GM12878 (cell line): ENCODE results near the gene TIPIN. TPM values are rescaled to one million over a fixed set of nuclear protein-coding genes. Genes with fewer than 3 reads are reported as not detected.
A peak's percentile ranks its signal among the peaks of the same experiment; 100 is the strongest.

Experiments
- BACH1 ChIP-seq: fragments of 450-650 bp; IDR thresholded peaks from 2 replicates; pipeline ENCODE4 v1.6.1; 2017; ENCODE audit warnings: mild to moderate bottlenecking, borderline replicate concordance
- BHLHE40 ChIP-seq, 2 experiments: fragments of 450-650 bp in 1 of 2; IDR thresholded peaks; 2 replicates each; pipeline ENCODE4 v1.6.1; 2011 to 2017; ENCODE audit warnings: low read depth in 2 of 2, borderline replicate concordance in 1 of 2, improper control_type of control experiment in 1 of 2, low read length in 1 of 2, mild to moderate bottlenecking in 1 of 2
- BRCA1 ChIP-seq: IDR thresholded peaks from 2 replicates; pipeline ENCODE4 v1.6.1; 2011; ENCODE audit warnings: low read depth, low read length, improper control_type of control experiment
- EP300 ChIP-seq, 2 experiments: fragments of 150-350 bp in 1 of 2; IDR thresholded peaks; 2 replicates each; pipeline ENCODE4 v1.6.1; 2011 to 2012; ENCODE audit warnings: low read depth in 2 of 2, low read length in 2 of 2, borderline replicate concordance in 1 of 2, improper control_type of control experiment in 1 of 2, inconsistent platforms in 1 of 2; ENCODE audit not compliant: control insufficient read depth in 1 of 2
- FOXM1 ChIP-seq: IDR thresholded peaks from 2 replicates; pipeline ENCODE4 v1.6.1; 2012; ENCODE audit warnings: low read depth, mild to moderate bottlenecking, inconsistent platforms, low read length, moderate library complexity
- IRF3 ChIP-seq: fragments of 450-650 bp; IDR thresholded peaks from 2 replicates; pipeline ENCODE4 v1.6.1; 2014; ENCODE audit warnings: mild to moderate bottlenecking
- MTA2 ChIP-seq: fragments of 450-650 bp; IDR thresholded peaks from 2 replicates; pipeline ENCODE4 v1.6.1; 2016; ENCODE audit warnings: low read depth, mild to moderate bottlenecking, moderate library complexity
- NFIC ChIP-seq: IDR thresholded peaks from 2 replicates; pipeline ENCODE4 v1.6.1; 2012; ENCODE audit warnings: low read depth, mild to moderate bottlenecking, inconsistent platforms, low read length, moderate library complexity
- NRF1 ChIP-seq: conservative IDR thresholded peaks from 2 replicates; pipeline ENCODE4 v1.6.1; 2011; ENCODE audit warnings: mild to moderate bottlenecking, low read depth, low read length, improper control_type of control experiment
- PML ChIP-seq: IDR thresholded peaks from 2 replicates; pipeline ENCODE4 v1.6.1; 2012; ENCODE audit warnings: low read length, inconsistent platforms
- POLR2AphosphoS5 ChIP-seq: IDR thresholded peaks from 2 replicates; pipeline ENCODE4 v1.6.1; 2011; ENCODE audit warnings: mild to moderate bottlenecking, low read length, inconsistent platforms
- SREBF1 ChIP-seq: IDR thresholded peaks from 2 replicates; pipeline ENCODE4 v1.6.1; 2012; ENCODE audit warnings: mild to moderate bottlenecking, low read length
- SUPT20H ChIP-seq: IDR thresholded peaks from 2 replicates; pipeline ENCODE4 v1.6.1; 2011; ENCODE audit warnings: low read depth, mild to moderate bottlenecking, low read length, moderate library complexity, borderline replicate concordance; ENCODE audit not compliant: control insufficient read depth
- TAF1 ChIP-seq: IDR thresholded peaks from 2 replicates; pipeline ENCODE4 v1.6.1; 2011; ENCODE audit warnings: mild to moderate bottlenecking, low read depth, low read length, borderline replicate concordance
- YBX1 ChIP-seq: fragments of 450-650 bp; IDR thresholded peaks from 2 replicates; pipeline ENCODE4 v1.6.1; 2016; ENCODE audit warnings: antibody characterized with exemption
- polyA plus RNA-seq, 11 experiments: library from polyadenylated mRNA; depleted of rRNA in 4 of 11; unstranded in 6 of 11; stranded (reverse) in 5 of 11; fragments of >200 nt; fragmentation: Nextera tagmentation in 4 of 11; fragmentation: Illumina TruSeq in 1 of 11; extraction: Ambion mirVana in 4 of 11; extraction: Trizol in 1 of 11; gene quantifications; 1 replicate in 1 of 11; 2 replicates in 10 of 11; pipeline versions ENCODE4 v1.2.1 to v1.2.3, GENCODE V29; 2011 to 2016; ENCODE audit warnings: inconsistent platforms in 2 of 11, missing spikeins in 2 of 11, low read depth in 1 of 11
- total RNA-seq, 4 experiments: library from RNA; depleted of rRNA in 3 of 4; stranded (reverse); fragments of >200 nt in 3 of 4; fragmentation: Illumina TruSeq in 1 of 4; extraction: Trizol in 1 of 4; gene quantifications; 2 replicates each; pipeline versions ENCODE4 v1.2.1 to v1.2.3, GENCODE V29; 2013 to 2021
- TF ChIP-seq, protein P1 (sequence below): fragments of 450-650 bp; IDR thresholded peaks from 2 replicates; pipeline ENCODE4 v1.6.1; 2017; ENCODE audit warnings: low read depth, mild to moderate bottlenecking, moderate library complexity
- TF ChIP-seq, protein P2 (sequence below): fragments of 450-650 bp; IDR thresholded peaks from 2 replicates; pipeline ENCODE4 v1.6.1; 2017; ENCODE audit warnings: mild to moderate bottlenecking, moderate library complexity
- TF ChIP-seq, protein P3 (sequence below): fragments of 450-650 bp; formaldehyde crosslinking; IDR thresholded peaks from 2 replicates; pipeline ENCODE4 v1.5.0; 2022; ENCODE audit warnings: mild to moderate bottlenecking, missing genetic modification characterization

Gene TIPIN
- total and polyA plus RNA-seq, 10 of the 15 experiments (the other 5 are each of a cell fraction or from before 2014, with no cell fraction given) = 21.1 to 69.2 (median 47.0) TPM

DNA sequence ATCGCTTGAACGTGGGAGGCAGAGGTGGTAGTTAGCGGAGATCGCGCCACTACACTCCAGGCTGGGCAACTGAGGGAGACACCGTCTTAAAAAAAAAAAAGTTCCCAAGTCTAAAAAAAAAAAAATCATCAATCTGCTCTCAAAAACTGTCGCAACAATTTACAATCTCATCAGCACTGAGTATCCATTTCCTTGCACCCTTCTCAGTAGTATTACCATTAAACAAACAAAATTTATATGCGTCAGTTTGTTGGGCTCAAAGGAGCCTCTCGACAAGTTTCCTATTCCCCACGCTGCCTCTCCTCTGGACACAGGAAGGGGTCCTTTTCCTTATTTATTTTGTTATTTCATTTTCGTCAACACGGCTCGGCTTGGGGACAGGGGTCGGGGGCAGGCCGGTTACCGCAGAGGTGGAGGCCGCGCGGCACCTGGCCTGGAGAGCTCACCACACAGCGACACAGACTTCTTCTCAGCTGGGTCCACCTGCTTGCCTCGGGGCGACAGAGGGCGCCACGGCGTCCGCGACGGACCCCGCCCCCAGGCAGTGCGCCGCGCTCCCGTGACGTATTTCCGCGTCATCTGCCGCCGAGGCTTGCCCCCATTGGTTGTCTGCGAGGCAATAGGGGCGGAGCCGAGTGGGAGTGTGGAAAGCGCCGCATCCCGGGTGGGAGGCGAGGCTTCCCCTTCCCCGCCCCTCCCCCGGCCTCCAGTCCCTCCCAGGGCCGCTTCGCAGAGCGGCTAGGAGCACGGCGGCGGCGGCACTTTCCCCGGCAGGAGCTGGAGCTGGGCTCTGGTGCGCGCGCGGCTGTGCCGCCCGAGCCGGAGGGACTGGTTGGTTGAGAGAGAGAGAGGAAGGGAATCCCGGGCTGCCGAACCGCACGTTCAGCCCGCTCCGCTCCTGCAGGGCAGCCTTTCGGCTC is 30.0 kb upstream of the TIPIN start, which contains the start of gene MAP2K1 (continued):
- TF ChIP-seq, protein P1, sequence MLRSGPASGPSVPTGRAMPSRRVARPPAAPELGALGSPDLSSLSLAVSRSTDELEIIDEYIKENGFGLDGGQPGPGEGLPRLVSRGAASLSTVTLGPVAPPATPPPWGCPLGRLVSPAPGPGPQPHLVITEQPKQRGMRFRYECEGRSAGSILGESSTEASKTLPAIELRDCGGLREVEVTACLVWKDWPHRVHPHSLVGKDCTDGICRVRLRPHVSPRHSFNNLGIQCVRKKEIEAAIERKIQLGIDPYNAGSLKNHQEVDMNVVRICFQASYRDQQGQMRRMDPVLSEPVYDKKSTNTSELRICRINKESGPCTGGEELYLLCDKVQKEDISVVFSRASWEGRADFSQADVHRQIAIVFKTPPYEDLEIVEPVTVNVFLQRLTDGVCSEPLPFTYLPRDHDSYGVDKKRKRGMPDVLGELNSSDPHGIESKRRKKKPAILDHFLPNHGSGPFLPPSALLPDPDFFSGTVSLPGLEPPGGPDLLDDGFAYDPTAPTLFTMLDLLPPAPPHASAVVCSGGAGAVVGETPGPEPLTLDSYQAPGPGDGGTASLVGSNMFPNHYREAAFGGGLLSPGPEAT = peak; percentile 70
- TF ChIP-seq BHLHE40 (IDR thresholded peaks at IDR 0.05; ENCODE audit: borderline replicate concordance in 1 of 2, low read depth in 2 of 2, low read length in 1 of 2) (peak in 1 of 2 experiments; percentile 81; a peak in 3 of 4 replicates), EP300 (IDR thresholded peaks at IDR 0.05; ENCODE audit: borderline replicate concordance in 1 of 2, control insufficient read depth in 1 of 2, low read depth in 2 of 2, low read length in 2 of 2) (0 out of 4 replicates have a peak, but pooled peaks of 1 of the 2 experiments have one; percentile 13), SREBF1 (no peak), FOXM1 (no peak), SUPT20H (no peak), NFIC (no peak), MTA2 (peak; percentile 40; the same call in 1 of the 2 replicates), IRF3 (0 out of 2 replicates have a peak, but pooled peaks have one; percentile 16), BACH1 (peak; percentile 87), YBX1 (no peak), PML (peak; percentile 75; the same call in 1 of the 2 replicates), TAF1 (peak; percentile 76), NRF1 (0 out of 2 replicates have a peak, but pooled peaks have one; percentile 13), POLR2AphosphoS5 (peak; percentile 89), BRCA1 (no peak)
- TF ChIP-seq, protein P2, sequence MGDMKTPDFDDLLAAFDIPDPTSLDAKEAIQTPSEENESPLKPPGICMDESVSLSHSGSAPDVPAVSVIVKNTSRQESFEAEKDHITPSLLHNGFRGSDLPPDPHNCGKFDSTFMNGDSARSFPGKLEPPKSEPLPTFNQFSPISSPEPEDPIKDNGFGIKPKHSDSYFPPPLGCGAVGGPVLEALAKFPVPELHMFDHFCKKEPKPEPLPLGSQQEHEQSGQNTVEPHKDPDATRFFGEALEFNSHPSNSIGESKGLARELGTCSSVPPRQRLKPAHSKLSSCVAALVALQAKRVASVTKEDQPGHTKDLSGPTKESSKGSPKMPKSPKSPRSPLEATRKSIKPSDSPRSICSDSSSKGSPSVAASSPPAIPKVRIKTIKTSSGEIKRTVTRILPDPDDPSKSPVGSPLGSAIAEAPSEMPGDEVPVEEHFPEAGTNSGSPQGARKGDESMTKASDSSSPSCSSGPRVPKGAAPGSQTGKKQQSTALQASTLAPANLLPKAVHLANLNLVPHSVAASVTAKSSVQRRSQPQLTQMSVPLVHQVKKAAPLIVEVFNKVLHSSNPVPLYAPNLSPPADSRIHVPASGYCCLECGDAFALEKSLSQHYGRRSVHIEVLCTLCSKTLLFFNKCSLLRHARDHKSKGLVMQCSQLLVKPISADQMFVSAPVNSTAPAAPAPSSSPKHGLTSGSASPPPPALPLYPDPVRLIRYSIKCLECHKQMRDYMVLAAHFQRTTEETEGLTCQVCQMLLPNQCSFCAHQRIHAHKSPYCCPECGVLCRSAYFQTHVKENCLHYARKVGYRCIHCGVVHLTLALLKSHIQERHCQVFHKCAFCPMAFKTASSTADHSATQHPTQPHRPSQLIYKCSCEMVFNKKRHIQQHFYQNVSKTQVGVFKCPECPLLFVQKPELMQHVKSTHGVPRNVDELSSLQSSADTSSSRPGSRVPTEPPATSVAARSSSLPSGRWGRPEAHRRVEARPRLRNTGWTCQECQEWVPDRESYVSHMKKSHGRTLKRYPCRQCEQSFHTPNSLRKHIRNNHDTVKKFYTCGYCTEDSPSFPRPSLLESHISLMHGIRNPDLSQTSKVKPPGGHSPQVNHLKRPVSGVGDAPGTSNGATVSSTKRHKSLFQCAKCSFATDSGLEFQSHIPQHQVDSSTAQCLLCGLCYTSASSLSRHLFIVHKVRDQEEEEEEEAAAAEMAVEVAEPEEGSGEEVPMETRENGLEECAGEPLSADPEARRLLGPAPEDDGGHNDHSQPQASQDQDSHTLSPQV = peak; percentile 88; the same call in 1 of the 2 replicates
- TF ChIP-seq, protein P3, sequence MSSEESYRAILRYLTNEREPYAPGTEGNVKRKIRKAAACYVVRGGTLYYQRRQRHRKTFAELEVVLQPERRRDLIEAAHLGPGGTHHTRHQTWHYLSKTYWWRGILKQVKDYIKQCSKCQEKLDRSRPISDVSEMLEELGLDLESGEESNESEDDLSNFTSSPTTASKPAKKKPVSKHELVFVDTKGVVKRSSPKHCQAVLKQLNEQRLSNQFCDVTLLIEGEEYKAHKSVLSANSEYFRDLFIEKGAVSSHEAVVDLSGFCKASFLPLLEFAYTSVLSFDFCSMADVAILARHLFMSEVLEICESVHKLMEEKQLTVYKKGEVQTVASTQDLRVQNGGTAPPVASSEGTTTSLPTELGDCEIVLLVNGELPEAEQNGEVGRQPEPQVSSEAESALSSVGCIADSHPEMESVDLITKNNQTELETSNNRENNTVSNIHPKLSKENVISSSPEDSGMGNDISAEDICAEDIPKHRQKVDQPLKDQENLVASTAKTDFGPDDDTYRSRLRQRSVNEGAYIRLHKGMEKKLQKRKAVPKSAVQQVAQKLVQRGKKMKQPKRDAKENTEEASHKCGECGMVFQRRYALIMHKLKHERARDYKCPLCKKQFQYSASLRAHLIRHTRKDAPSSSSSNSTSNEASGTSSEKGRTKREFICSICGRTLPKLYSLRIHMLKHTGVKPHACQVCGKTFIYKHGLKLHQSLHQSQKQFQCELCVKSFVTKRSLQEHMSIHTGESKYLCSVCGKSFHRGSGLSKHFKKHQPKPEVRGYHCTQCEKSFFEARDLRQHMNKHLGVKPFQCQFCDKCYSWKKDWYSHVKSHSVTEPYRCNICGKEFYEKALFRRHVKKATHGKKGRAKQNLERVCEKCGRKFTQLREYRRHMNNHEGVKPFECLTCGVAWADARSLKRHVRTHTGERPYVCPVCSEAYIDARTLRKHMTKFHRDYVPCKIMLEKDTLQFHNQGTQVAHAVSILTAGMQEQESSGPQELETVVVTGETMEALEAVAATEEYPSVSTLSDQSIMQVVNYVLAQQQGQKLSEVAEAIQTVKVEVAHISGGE (CRISPR knock-in tag) = no peak
